Astrocyte of the spinal cord (primary cell): ENCODE data around the gene IREB2.

Source experiments
- DNase-seq: peaks from one replicate; pipeline ENCODE4 v3.0.0; 2011; ENCODE audit warnings: low read depth, low spot score
- H3K4me3 ChIP-seq: 2 replicates; pipeline ENCODE4 v1.5.1; 2011; ENCODE audit warnings: low read depth, mild to moderate bottlenecking, low read length, moderate library complexity
- CTCF ChIP-seq: IDR thresholded peaks from 2 replicates; pipeline ENCODE4 v1.5.1; 2012; ENCODE audit warnings: low read depth, mild to moderate bottlenecking, low read length, inconsistent platforms
- in situ Hi-C: cut with HindIII; loops from 2 replicates; pipeline ENCODE4 v1.10.0; 2017; ENCODE audit warnings: low sequenced_read_pairs

The IREB2 gene

GRCh38 chr15:78456426-78456825 is 18.4 kb downstream of the IREB2 start:
- no peak for TF ChIP-seq CTCF
- DNase-seq, result no peak
- no peak overlapping the region for H3K4me3 ChIP-seq
- in situ Hi-C loops, result no loop called here

GRCh38 chr15:78457101-78457500 is 19.1 kb downstream of the IREB2 start:
- TF ChIP-seq CTCF, result no peak
- in situ Hi-C loops, result no loop called here
- no peak overlapping the region for H3K4me3 ChIP-seq
- DNase-seq, result peak; percentile 71

GRCh38 chr15:78460737-78461136 is 22.7 kb downstream of the IREB2 start:
- no peak for TF ChIP-seq CTCF
- in situ Hi-C loops, result no loop called here
- DNase-seq, result no peak

GRCh38 chr15:78461171-78461888 is 23.3 kb downstream of the IREB2 start:
- in situ Hi-C loops, result no loop called here
- no peak overlapping the region for H3K4me3 ChIP-seq
- TF ChIP-seq CTCF, result no peak
- DNase-seq, result peak; percentile 13

More at GRCh38 chr15:78460737-78461136, 22.7 kb downstream of the IREB2 start:
- no peak overlapping the region for H3K4me3 ChIP-seq

- in situ Hi-C loops, result no loop called here
- no peak for TF ChIP-seq CTCF
- H3K4me3 ChIP-seq, result no peak overlapping the region
- no peak for DNase-seq
Measured at GRCh38 chr15:78469031-78469430, 31.0 kb downstream of the IREB2 start.

- no peak for TF ChIP-seq CTCF
- no peak for DNase-seq
- no peak overlapping the region for H3K4me3 ChIP-seq
- in situ Hi-C loops, result no loop called here
Measured at GRCh38 chr15:78477295-78477694, 39.3 kb downstream of the IREB2 start.
